HepG2 (cell line): ENCODE measurements around the gene TM4SF5. TPM values are rescaled to one million over a fixed set of nuclear protein-coding genes. Genes with fewer than 3 reads are reported as not detected.

Experiments used
- BRF2 ChIP-seq: sonication (generic); formaldehyde crosslinking; IDR thresholded peaks from 2 replicates; pipeline ENCODE4 v1.8.1; 2022; ENCODE audit warnings: mild to moderate bottlenecking, missing genetic modification reagents
- CAMTA2 ChIP-seq: sonication (generic); formaldehyde crosslinking; IDR thresholded peaks from 2 replicates; pipeline ENCODE4 v1.4.0; 2020; ENCODE audit warnings: mild to moderate bottlenecking, missing genetic modification reagents, borderline replicate concordance
- DRAP1 ChIP-seq: IDR thresholded peaks from 2 replicates; pipeline ENCODE4 v1.6.1; 2016; ENCODE audit warnings: missing genetic modification reagents, missing compliant biosample characterization
- GATA4 ChIP-seq: sonication (generic); IDR thresholded peaks from 2 replicates; pipeline ENCODE4 v1.6.1; 2016; ENCODE audit warnings: antibody characterized with exemption, low read depth, borderline replicate concordance
- NBN ChIP-seq: fragments of 450-650 bp; conservative IDR thresholded peaks from 2 replicates; pipeline ENCODE4 v1.6.1; 2017
- PCBP2 ChIP-seq: fragments of 200-400 bp; formaldehyde crosslinking; optimal IDR thresholded peaks from 2 replicates; pipeline ENCODE3; 2018; ENCODE audit warnings: low read length, low read depth; ENCODE audit not compliant: poor library complexity, severe bottlenecking
- POGZ ChIP-seq: sonication (generic); formaldehyde crosslinking; IDR thresholded peaks from 2 replicates; pipeline ENCODE4 v1.4.0; 2020; ENCODE audit warnings: mild to moderate bottlenecking, missing genetic modification reagents
- ZFX ChIP-seq: sonication (generic); formaldehyde crosslinking; IDR thresholded peaks from 2 replicates; pipeline ENCODE4 v1.4.0; 2020; ENCODE audit warnings: mild to moderate bottlenecking, low read depth, missing genetic modification reagents, moderate library complexity
- ZNF230 ChIP-seq: sonication (generic); formaldehyde crosslinking; IDR thresholded peaks from 2 replicates; pipeline ENCODE4 v1.4.0; 2020; ENCODE audit warnings: mild to moderate bottlenecking, missing genetic modification reagents
- ZNF484 ChIP-seq: sonication (generic); formaldehyde crosslinking; IDR thresholded peaks from 2 replicates; pipeline ENCODE4 v1.5.1; 2020; ENCODE audit warnings: mild to moderate bottlenecking, low read depth, missing genetic modification reagents, borderline replicate concordance
- ZNF720 ChIP-seq: sonication (generic); formaldehyde crosslinking; IDR thresholded peaks from 2 replicates; pipeline ENCODE4 v1.4.0; 2020; ENCODE audit warnings: missing genetic modification reagents
- ZNF83 ChIP-seq: sonication (generic); formaldehyde crosslinking; IDR thresholded peaks from 2 replicates; pipeline ENCODE4 v1.4.0; 2020; ENCODE audit warnings: missing genetic modification reagents, mild to moderate bottlenecking, borderline replicate concordance
- polyA plus RNA-seq, 8 experiments: library from polyadenylated mRNA; depleted of rRNA in 3 of 8; stranded (reverse) in 7 of 8; unstranded in 1 of 8; fragments of >200 nt; fragmentation: Illumina TruSeq in 4 of 8; extraction: Trizol in 4 of 8; gene quantifications; 2 replicates each; pipeline versions ENCODE4 v1.2.1 to v1.2.3, GENCODE V29; 2011 to 2016; ENCODE audit warnings: low read depth in 4 of 8, missing spikeins in 1 of 8, mixed read lengths in 1 of 8; ENCODE audit not compliant: insufficient read depth in 1 of 8
- total RNA-seq, 5 experiments: library from RNA; depleted of rRNA; stranded (reverse); fragments of >200 nt; fragmentation: Illumina TruSeq; extraction: Trizol; gene quantifications; 2 replicates each; pipeline ENCODE4 v1.2.3, GENCODE V29; 2016; ENCODE audit warnings: low read depth in 1 of 5
- TF ChIP-seq, protein P1 (sequence below): sonication (generic); formaldehyde crosslinking; IDR thresholded peaks from one replicate; pipeline ENCODE4 v1.5.1; 2020; ENCODE audit warnings: mild to moderate bottlenecking, missing genetic modification reagents; ENCODE audit errors: not compliant biosample characterization
- TF ChIP-seq, protein P2 (sequence below): sonication (generic); formaldehyde crosslinking; IDR thresholded peaks from 2 replicates; pipeline ENCODE4 v1.4.0; 2020; ENCODE audit warnings: mild to moderate bottlenecking, missing genetic modification reagents
- TF ChIP-seq, protein P3 (sequence below): IDR thresholded peaks from 2 replicates; pipeline ENCODE4 v1.6.1; 2016
- TF ChIP-seq, protein P4 (sequence below): sonication (generic); formaldehyde crosslinking; IDR thresholded peaks from 2 replicates; pipeline ENCODE4 v1.5.0; 2020; ENCODE audit warnings: mild to moderate bottlenecking, missing genetic modification reagents

Gene TM4SF5
- total and polyA plus RNA-seq, 2 of the 13 experiments (the other 11 are each of a cell fraction or from before 2014, with no cell fraction given), result 30.1 to 126 TPM

GRCh38 chr17:4777969-4778760, 6.5 kb downstream of the TM4SF5 start (continued):
- TF ChIP-seq, protein P1, sequence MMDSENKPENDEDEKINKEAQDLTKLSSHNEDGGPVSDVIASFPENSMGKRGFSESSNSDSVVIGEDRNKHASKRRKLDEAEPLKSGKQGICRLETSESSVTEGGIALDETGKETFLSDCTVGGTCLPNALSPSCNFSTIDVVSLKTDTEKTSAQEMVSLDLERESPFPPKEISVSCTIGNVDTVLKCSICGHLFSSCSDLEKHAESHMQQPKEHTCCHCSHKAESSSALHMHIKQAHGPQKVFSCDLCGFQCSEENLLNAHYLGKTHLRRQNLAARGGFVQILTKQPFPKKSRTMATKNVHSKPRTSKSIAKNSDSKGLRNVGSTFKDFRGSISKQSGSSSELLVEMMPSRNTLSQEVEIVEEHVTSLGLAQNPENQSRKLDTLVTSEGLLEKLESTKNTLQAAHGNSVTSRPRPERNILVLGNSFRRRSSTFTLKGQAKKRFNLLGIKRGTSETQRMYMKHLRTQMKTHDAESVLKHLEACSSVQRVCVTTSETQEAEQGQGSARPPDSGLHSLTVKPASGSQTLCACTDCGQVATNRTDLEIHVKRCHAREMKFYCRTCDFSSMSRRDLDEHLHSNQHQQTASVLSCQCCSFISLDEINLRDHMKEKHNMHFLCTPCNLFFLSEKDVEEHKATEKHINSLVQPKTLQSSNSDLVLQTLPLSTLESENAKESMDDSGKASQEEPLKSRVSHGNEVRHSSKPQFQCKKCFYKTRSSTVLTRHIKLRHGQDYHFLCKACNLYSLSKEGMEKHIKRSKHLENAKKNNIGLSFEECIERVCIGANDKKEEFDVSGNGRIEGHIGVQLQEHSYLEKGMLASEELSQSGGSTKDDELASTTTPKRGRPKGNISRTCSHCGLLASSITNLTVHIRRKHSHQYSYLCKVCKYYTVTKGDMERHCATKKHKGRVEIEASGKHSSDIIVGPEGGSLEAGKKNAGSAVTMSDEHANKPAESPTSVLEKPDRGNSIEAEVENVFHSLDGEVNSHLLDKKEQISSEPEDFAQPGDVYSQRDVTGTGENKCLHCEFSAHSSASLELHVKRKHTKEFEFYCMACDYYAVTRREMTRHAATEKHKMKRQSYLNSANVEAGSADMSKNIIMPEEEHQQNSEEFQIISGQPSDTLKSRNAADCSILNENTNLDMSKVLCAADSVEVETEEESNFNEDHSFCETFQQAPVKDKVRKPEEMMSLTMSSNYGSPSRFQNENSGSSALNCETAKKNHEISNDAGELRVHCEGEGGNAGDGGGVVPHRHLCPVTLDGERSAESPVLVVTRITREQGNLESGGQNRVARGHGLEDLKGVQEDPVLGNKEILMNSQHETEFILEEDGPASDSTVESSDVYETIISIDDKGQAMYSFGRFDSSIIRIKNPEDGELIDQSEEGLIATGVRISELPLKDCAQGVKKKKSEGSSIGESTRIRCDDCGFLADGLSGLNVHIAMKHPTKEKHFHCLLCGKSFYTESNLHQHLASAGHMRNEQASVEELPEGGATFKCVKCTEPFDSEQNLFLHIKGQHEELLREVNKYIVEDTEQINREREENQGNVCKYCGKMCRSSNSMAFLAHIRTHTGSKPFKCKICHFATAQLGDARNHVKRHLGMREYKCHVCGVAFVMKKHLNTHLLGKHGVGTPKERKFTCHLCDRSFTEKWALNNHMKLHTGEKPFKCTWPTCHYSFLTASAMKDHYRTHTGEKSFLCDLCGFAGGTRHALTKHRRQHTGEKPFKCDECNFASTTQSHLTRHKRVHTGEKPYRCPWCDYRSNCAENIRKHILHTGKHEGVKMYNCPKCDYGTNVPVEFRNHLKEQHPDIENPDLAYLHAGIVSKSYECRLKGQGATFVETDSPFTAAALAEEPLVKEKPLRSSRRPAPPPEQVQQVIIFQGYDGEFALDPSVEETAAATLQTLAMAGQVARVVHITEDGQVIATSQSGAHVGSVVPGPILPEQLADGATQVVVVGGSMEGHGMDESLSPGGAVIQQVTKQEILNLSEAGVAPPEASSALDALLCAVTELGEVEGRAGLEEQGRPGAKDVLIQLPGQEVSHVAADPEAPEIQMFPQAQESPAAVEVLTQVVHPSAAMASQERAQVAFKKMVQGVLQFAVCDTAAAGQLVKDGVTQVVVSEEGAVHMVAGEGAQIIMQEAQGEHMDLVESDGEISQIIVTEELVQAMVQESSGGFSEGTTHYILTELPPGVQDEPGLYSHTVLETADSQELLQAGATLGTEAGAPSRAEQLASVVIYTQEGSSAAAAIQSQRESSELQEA (CRISPR knock-in tag), result no peak
- TF ChIP-seq DRAP1 (CRISPR knock-in tag) (no peak), ZNF720 (CRISPR knock-in tag) (no peak), PCBP2 (no peak), ZNF230 (CRISPR knock-in tag) (no peak), ZNF484 (CRISPR knock-in tag) (no peak), ZFX (CRISPR knock-in tag) (no peak), POGZ (CRISPR knock-in tag) (no peak; the same call in 1 of the 2 replicates), BRF2 (CRISPR knock-in tag) (no peak), CAMTA2 (no peak), ZNF83 (CRISPR knock-in tag) (no peak), NBN (no peak), GATA4 (no peak)
- TF ChIP-seq, protein P2, sequence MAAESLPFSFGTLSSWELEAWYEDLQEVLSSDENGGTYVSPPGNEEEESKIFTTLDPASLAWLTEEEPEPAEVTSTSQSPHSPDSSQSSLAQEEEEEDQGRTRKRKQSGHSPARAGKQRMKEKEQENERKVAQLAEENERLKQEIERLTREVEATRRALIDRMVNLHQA (CRISPR knock-in tag), result no peak
- TF ChIP-seq, protein P3, sequence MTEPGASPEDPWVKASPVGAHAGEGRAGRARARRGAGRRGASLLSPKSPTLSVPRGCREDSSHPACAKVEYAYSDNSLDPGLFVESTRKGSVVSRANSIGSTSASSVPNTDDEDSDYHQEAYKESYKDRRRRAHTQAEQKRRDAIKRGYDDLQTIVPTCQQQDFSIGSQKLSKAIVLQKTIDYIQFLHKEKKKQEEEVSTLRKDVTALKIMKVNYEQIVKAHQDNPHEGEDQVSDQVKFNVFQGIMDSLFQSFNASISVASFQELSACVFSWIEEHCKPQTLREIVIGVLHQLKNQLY, result 0 out of 2 replicates have a peak, but pooled peaks have one; percentile 47
- TF ChIP-seq, protein P4, sequence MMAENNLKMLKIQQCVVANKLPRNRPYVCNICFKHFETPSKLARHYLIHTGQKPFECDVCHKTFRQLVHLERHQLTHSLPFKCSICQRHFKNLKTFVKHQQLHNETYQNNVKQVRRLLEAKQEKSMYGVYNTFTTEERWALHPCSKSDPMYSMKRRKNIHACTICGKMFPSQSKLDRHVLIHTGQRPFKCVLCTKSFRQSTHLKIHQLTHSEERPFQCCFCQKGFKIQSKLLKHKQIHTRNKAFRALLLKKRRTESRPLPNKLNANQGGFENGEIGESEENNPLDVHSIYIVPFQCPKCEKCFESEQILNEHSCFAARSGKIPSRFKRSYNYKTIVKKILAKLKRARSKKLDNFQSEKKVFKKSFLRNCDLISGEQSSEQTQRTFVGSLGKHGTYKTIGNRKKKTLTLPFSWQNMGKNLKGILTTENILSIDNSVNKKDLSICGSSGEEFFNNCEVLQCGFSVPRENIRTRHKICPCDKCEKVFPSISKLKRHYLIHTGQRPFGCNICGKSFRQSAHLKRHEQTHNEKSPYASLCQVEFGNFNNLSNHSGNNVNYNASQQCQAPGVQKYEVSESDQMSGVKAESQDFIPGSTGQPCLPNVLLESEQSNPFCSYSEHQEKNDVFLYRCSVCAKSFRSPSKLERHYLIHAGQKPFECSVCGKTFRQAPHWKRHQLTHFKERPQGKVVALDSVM (CRISPR knock-in tag), result peak; percentile 90
